Measurements from ENCODE around the gene CD59.

GRCh38 chr11:33773987-33774735 lies 37.9 kb upstream of the CD59 start, which contains the start of gene FBXO3:
- no peak for TF ChIP-seq CTCF (conservative IDR thresholded peaks at IDR 0.05; ENCODE audit: low read length)
- TF ChIP-seq EZH2phosphoT487 (IDR thresholded peaks at IDR 0.05; ENCODE audit: borderline replicate concordance) = no peak

All from Loucy (cell line).